ENCODE data around the gene TCF4.

The TCF4 gene

DNA sequence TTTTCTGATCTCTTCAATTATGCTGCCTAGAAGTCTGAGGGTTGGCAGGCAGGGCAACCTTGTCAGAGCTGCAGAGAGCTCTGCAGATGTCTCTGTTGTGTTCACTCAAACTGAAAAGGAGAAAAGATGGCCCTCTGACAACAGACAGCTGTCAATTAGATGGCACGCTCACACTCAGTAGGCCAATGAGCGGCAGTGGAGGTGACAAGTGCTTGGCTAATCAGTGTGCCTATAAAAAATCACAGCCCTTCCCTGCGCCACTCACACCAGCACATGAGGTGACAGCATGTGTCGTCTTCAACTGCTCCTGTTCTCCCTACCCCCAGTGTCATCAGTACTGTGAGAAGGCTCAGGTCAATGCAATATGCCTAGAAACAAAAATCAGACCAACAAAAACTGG is 203.9 kb downstream of the TCF4 start:
- TF ChIP-seq, protein P1, sequence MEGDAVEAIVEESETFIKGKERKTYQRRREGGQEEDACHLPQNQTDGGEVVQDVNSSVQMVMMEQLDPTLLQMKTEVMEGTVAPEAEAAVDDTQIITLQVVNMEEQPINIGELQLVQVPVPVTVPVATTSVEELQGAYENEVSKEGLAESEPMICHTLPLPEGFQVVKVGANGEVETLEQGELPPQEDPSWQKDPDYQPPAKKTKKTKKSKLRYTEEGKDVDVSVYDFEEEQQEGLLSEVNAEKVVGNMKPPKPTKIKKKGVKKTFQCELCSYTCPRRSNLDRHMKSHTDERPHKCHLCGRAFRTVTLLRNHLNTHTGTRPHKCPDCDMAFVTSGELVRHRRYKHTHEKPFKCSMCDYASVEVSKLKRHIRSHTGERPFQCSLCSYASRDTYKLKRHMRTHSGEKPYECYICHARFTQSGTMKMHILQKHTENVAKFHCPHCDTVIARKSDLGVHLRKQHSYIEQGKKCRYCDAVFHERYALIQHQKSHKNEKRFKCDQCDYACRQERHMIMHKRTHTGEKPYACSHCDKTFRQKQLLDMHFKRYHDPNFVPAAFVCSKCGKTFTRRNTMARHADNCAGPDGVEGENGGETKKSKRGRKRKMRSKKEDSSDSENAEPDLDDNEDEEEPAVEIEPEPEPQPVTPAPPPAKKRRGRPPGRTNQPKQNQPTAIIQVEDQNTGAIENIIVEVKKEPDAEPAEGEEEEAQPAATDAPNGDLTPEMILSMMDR (conservative IDR thresholded peaks at IDR 0.05) = no peak
- no peak overlapping the region for H3K27ac ChIP-seq

DNA sequence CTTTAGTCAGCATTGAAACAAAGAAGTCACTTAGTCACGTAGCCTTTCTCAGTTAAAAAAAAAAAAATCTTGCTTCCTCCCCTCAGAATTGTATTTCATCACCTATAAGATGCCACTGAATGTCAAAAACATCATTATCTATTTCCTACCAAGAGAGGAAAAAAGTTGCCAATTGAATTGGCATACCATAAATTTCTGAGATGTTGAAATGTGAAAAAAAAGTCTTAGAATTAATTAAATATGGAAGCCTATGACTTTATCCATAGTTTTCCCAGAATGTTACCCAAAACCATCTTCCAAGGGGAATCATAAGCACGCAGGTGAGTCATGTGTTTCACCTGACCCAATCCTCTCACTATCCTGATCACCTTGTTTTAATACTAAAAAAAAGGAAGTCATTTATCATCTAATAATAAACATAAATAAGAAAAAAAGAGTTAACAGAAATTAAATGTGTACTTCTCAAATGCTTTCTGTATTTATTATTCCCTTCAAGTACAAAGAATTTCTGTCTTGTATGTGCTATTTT is 205.7 kb downstream of the TCF4 start:
- TF ChIP-seq, protein P1 (conservative IDR thresholded peaks at IDR 0.05) = no peak
- no peak overlapping the region for H3K27ac ChIP-seq

DNA sequence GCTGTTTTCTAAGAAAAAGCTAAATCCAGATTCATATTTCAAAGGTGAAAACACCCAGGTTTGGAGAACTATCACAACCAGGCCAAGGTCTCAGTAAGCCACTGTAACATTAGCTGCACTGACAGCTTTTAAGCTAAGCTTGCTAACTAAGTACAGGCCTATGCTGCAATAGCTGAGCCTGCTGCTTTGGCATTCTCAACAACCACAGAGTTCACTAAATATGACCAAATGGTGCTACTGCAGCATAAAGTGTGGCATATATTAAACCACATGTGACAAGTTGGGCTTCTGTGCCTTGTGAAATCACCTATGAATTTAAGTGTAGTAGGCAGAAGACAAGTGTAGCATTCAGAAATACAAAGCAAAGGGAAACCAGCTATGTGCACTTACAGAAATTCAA is 206.7 kb downstream of the TCF4 start:
- TF ChIP-seq, protein P1 (conservative IDR thresholded peaks at IDR 0.05) = no peak
- no peak overlapping the region for H3K27ac ChIP-seq

DNA sequence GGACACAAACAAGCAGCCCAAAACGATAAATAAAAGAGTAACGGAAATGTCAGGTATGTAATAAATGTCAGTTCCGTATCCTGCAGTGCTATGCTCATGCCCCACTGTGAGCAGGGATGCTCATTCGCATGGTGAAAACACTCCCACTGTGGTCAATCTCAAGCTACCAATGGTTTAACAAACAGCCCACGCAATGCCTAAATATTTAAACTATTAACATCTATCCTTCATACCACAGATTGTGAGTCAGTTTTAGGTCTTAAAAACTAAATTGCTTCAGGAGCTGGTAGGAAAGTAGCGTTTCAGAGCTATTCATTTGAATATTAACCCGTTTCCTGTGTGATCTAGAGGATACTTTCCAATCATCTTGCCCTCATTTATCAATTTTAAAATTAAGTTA is 207.4 kb downstream of the TCF4 start:
- TF ChIP-seq, protein P1 (conservative IDR thresholded peaks at IDR 0.05) = no peak
- no peak overlapping the region for H3K27ac ChIP-seq

DNA sequence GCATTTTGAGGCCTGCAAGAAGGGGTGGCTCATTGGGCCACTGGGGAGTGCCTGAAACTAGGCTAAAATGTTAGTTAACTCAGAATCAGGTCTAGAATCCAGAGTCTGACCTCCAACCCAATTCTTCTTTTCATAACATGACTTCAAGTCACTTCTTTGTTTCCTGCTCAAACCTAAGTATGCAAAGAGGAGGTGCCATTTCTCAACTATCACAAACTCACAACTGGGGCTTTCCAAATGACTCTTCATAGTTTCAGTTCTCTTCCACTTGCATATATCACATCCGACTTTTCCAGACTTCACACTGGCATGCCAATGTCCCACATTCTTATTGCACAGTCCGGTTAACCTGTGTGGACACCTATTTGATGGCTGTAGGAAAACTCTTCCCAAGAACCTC is 211.6 kb downstream of the TCF4 start:
- TF ChIP-seq, protein P1 (conservative IDR thresholded peaks at IDR 0.05) = no peak
- H3K27ac ChIP-seq = no peak overlapping the region

DNA sequence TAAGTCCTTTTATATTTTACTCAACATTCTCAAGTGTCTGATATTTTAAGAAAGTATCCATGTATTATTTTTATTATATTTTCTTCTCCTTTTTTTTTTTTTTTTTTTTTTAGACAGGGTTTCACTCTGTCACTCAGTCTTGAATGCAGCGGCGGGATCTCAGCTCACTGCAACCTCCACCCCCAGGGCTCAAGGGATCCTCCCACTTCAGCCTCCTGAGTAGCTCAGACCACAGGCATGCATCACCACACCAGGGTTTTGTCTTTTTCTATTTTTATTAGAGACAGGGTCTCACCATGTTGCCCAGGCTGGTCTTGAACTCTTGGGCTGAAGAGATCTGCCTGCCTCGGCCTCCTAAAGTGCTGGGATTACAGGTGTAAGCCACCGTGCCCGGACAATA is 212.1 kb downstream of the TCF4 start:
- TF ChIP-seq, protein P1 (conservative IDR thresholded peaks at IDR 0.05) = no peak
- no peak overlapping the region for H3K27ac ChIP-seq

DNA sequence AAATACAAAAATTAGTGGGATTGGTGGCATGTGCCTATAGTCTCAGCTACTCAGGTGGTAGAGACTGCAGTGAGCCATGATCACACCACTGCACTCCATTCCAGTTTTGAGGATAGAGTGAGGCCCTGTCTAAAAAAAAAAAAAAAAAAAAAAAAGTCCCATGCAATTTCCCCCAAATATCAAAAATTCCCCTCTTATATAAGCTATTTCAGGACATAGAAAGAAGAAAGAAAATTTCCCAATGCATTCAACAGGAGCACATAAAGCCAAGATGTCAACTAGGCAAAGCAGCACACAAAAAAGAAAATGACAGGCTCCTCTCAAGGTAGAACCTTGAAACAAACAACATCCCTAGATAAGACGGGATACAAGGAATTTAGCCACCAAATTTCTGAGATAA is 213.3 kb downstream of the TCF4 start:
- H3K27ac ChIP-seq = no peak overlapping the region
- TF ChIP-seq, protein P1 (conservative IDR thresholded peaks at IDR 0.05) = no peak
